Vagina (tissue), 2 donors: ENCODE results near the gene SLC28A2. TPM values are rescaled to one million over a fixed set of nuclear protein-coding genes. Genes with fewer than 3 reads are reported as not detected.
"Not testable (repeated sequence)": the region's sequence is repeated elsewhere in the genome, so short reads cannot be mapped to it uniquely, and the experiment has no call there.

ENCODE experiments used
- DNase-seq, 2 donors: peaks; one replicate each; pipeline ENCODE4 v3.0.0-alpha.2; 2017; ENCODE audit errors: extremely low spot score in 2 of 2
- H3K27ac ChIP-seq: fragments of 200-600 bp; sonication (generic); one replicate; pipeline ENCODE4 v1.5.1; 2019
- H3K27me3 ChIP-seq: fragments of 200-600 bp; sonication (generic); one replicate; pipeline ENCODE4 v1.5.1; 2019
- H3K36me3 ChIP-seq, 2 donors: fragments of 200-600 bp; sonication (generic); one replicate each; pipeline ENCODE4 v1.5.1; 2017 to 2019
- H3K4me1 ChIP-seq: fragments of 200-600 bp; sonication (generic); one replicate; pipeline ENCODE4 v1.5.1; 2019
- H3K4me3 ChIP-seq, 2 donors: fragments of 200-600 bp; sonication (generic); 1 replicate in 1 of 2; 2 replicates in 1 of 2; pipeline ENCODE4 v1.5.1; 2016 to 2019
- H3K9me3 ChIP-seq: fragments of 200-600 bp; sonication (generic); one replicate; pipeline ENCODE4 v1.5.1; 2019
- CTCF ChIP-seq, 3 experiments: fragments of 450-650 bp in 2 of 3; fragments of 200-600 bp in 1 of 3; sonication (generic) in 1 of 3; IDR thresholded peaks; one replicate each; pipeline ENCODE4 v1.5.1; 2017 to 2019; ENCODE audit warnings: antibody characterized with exemption in 3 of 3, mild to moderate bottlenecking in 2 of 3, moderate library complexity in 2 of 3
- POLR2A ChIP-seq, 2 donors: fragments of 450-650 bp; IDR thresholded peaks; one replicate each; pipeline ENCODE4 v1.6.1; 2017; ENCODE audit warnings: antibody characterized with exemption in 2 of 2, mild to moderate bottlenecking in 2 of 2, moderate library complexity in 2 of 2
- POLR2AphosphoS5 ChIP-seq, 2 donors: sonication (generic); formaldehyde crosslinking; IDR thresholded peaks; one replicate each; pipeline ENCODE4 v1.9.0; 2017; ENCODE audit warnings: antibody characterized with exemption in 2 of 2, mild to moderate bottlenecking in 2 of 2, low read depth in 1 of 2; ENCODE audit not compliant: insufficient read depth in 1 of 2
- intact Hi-C: fragments of 100-400 bp; cut with DNase I; formaldehyde crosslinking; loops from one replicate; pipeline ENCODE4 v1.15.1; 2023
- total RNA-seq: library from RNA; depleted of rRNA; stranded (reverse); fragments of >200 nt; gene quantifications from one replicate; pipeline ENCODE4 v1.2.3, GENCODE V29; 2016

SLC28A2 gene
- total RNA-seq, 1 donor from 2014 or later: not detected

GRCh38 chr15:45230245-45230965, 21.6 kb upstream of the SLC28A2 start:
- Histone ChIP-seq H3K4me3 (no peak overlapping the region), H3K4me1 (no peaks in the 10 kb centered on the region), H3K27me3 (no peaks in the 10 kb centered on the region), H3K27ac (no peak overlapping the region), H3K36me3 (no peaks in the 10 kb centered on the region), H3K9me3 (no peaks in the 10 kb centered on the region)
- intact Hi-C loops: no loop called here
- no peak for DNase-seq
- TF ChIP-seq POLR2A (IDR thresholded peaks at IDR 0.05): no peak
- no peak for TF ChIP-seq POLR2AphosphoS5 (IDR thresholded peaks at IDR 0.05; ENCODE audit: insufficient read depth in 1 of 2, low read depth in 1 of 2)
- no peak for TF ChIP-seq CTCF (IDR thresholded peaks at IDR 0.05)

GRCh38 chr15:45231132-45231531, 20.9 kb upstream of the SLC28A2 start:
- TF ChIP-seq POLR2A (IDR thresholded peaks at IDR 0.05) (no peak), CTCF (IDR thresholded peaks at IDR 0.05) (no peak)
- Histone ChIP-seq H3K4me1 (no peaks in the 10 kb centered on the region), H3K4me3 (no peak overlapping the region), H3K27ac (no peak overlapping the region), H3K9me3 (no peaks in the 10 kb centered on the region), H3K27me3 (no peaks in the 10 kb centered on the region), H3K36me3 (no peaks in the 10 kb centered on the region)
- DNase-seq: no peak
- intact Hi-C loops: no loop called here

GRCh38 chr15:45231864-45232562, 20.0 kb upstream of the SLC28A2 start:
- TF ChIP-seq POLR2A (IDR thresholded peaks at IDR 0.05) (no peak), CTCF (IDR thresholded peaks at IDR 0.05) (no peak), POLR2AphosphoS5 (IDR thresholded peaks at IDR 0.05; ENCODE audit: insufficient read depth in 1 of 2, low read depth in 1 of 2) (no peak)
- DNase-seq: no peak
- intact Hi-C loops: no loop called here
- H3K4me1 ChIP-seq: no peaks in the 10 kb centered on the region
- no peaks in the 10 kb centered on the region for H3K36me3 ChIP-seq
- no peaks in the 10 kb centered on the region for H3K27me3 ChIP-seq
- H3K27ac ChIP-seq: no peak overlapping the region
- no peaks in the 10 kb centered on the region for H3K9me3 ChIP-seq
- no peak overlapping the region for H3K4me3 ChIP-seq

- Histone ChIP-seq H3K27me3 (no peaks in the 10 kb centered on the region), H3K27ac (no peak overlapping the region), H3K36me3 (no peaks in the 10 kb centered on the region), H3K4me1 (no peaks in the 10 kb centered on the region), H3K9me3 (no peaks in the 10 kb centered on the region), H3K4me3 (no peak overlapping the region)
- TF ChIP-seq POLR2AphosphoS5 (IDR thresholded peaks at IDR 0.05; ENCODE audit: insufficient read depth in 1 of 2, low read depth in 1 of 2) (no peak), POLR2A (IDR thresholded peaks at IDR 0.05) (no peak), CTCF (IDR thresholded peaks at IDR 0.05) (no peak)
- DNase-seq: no peak
- intact Hi-C loops: no loop called here
Observed at GRCh38 chr15:45234562-45235235, 17.3 kb upstream of the SLC28A2 start.

GRCh38 chr15:45236806-45237205, 15.2 kb upstream of the SLC28A2 start:
- peaks cover 12% of the 10 kb centered on the region for H3K9me3 ChIP-seq
- H3K36me3 ChIP-seq, intact Hi-C loops, H3K4me1 ChIP-seq, DNase-seq, H3K4me3 ChIP-seq, H3K27me3 ChIP-seq, H3K27ac ChIP-seq: not testable (repeated sequence)
